HepG2 (cell line): Measurements from ENCODE around the gene GKN1. TPM values are rescaled to one million over a fixed set of nuclear protein-coding genes. Genes with fewer than 3 reads are reported as not detected.

Experiments used
- BCL6 ChIP-seq: IDR thresholded peaks from 2 replicates; pipeline ENCODE4 v1.6.1; 2016; ENCODE audit warnings: missing genetic modification reagents, missing compliant biosample characterization
- ERF ChIP-seq: IDR thresholded peaks from 2 replicates; pipeline ENCODE4 v1.6.1; 2018; ENCODE audit warnings: missing biosample characterization, missing genetic modification reagents
- JARID2 ChIP-seq: sonication (generic); formaldehyde crosslinking; IDR thresholded peaks from 2 replicates; pipeline ENCODE4 v1.8.1; 2023; ENCODE audit warnings: missing genetic modification reagents, inconsistent platforms; ENCODE audit not compliant: insufficient replicate concordance
- MAZ ChIP-seq, 2 experiments: sonication (generic) in 1 of 2; formaldehyde crosslinking in 1 of 2; IDR thresholded peaks; 2 replicates each; pipeline versions ENCODE4 v1.5.0 to v1.6.1; 2012 to 2020; ENCODE audit warnings: low read depth in 2 of 2, mild to moderate bottlenecking in 2 of 2, borderline replicate concordance in 1 of 2, improper control_type of control experiment in 1 of 2, low read length in 1 of 2, missing genetic modification reagents in 1 of 2, moderate library complexity in 1 of 2
- NCOA2 ChIP-seq: sonication (generic); formaldehyde crosslinking; IDR thresholded peaks from 2 replicates; pipeline ENCODE4 v1.8.0; 2022; ENCODE audit warnings: inconsistent platforms
- polyA plus RNA-seq, 8 experiments: library from polyadenylated mRNA; depleted of rRNA in 3 of 8; stranded (reverse) in 7 of 8; unstranded in 1 of 8; fragments of >200 nt; fragmentation: Illumina TruSeq in 4 of 8; extraction: Trizol in 4 of 8; gene quantifications; 2 replicates each; pipeline versions ENCODE4 v1.2.1 to v1.2.3, GENCODE V29; 2011 to 2016; ENCODE audit warnings: low read depth in 4 of 8, missing spikeins in 1 of 8, mixed read lengths in 1 of 8; ENCODE audit not compliant: insufficient read depth in 1 of 8
- total RNA-seq, 5 experiments: library from RNA; depleted of rRNA; stranded (reverse); fragments of >200 nt; fragmentation: Illumina TruSeq; extraction: Trizol; gene quantifications; 2 replicates each; pipeline ENCODE4 v1.2.3, GENCODE V29; 2016; ENCODE audit warnings: low read depth in 1 of 5
- TF ChIP-seq, protein P1 (sequence below): IDR thresholded peaks from 2 replicates; pipeline ENCODE4 v1.6.1; 2016; ENCODE audit warnings: low read depth, control low read depth
- TF ChIP-seq, protein P2 (sequence below): sonication (generic); formaldehyde crosslinking; IDR thresholded peaks from 2 replicates; pipeline ENCODE4 v1.4.0; 2020; ENCODE audit warnings: missing genetic modification reagents

The GKN1 gene
- total and polyA plus RNA-seq, 2 of the 13 experiments (the other 11 are each of a cell fraction or from before 2014, with no cell fraction given) = not detected

DNA sequence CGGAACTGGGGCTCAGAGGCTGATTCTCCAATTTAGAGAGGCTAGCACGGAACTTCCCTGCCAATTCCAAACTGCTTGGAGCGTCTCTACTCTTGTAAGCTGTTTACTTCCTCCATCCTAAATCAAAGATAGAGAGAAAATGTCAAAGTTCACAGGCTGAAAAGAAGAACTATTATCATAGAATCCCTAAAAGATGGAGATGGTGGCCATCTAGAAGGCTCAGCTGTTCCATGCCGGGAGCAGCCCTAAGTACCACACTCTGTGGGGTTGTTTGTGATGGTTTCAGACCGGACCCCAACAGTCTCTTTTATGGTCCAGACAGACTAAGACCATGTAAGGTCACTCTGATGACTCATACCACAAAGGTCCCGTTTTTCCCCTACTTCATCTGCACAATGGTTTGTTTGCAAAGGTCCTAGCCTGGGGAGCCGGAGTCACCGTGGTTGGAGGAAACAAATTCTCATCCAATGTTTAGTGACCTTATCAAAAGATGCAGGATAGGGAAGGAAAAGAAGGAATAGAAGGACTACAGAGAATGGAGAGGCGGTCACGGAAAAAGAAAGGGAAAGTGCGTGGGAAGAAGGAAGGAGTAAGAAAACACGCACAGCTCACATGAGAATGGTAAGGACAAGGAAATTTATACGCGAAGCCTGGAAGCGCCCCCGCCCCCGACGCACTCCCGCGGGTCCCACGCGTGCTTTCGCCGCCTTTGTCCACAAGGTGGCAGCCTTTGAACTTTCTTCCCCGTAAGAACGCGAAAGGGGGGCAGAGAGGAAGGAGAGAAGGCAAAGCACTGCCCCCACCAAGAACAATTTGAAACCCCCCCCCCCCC lies 38.1 kb downstream of the GKN1 start (continued):
- TF ChIP-seq NCOA2 = peak; percentile 7; the same call in 1 of the 2 replicates
- TF ChIP-seq JARID2 (CRISPR knock-in tag) = no peak
- no peak; the same call in 1 of the 2 replicates for TF ChIP-seq MAZ (IDR thresholded peaks at IDR 0.05; ENCODE audit: borderline replicate concordance, low read depth, low read length)
- 0 out of 2 replicates have a peak, but pooled peaks have one; percentile 22 for TF ChIP-seq MAZ (CRISPR knock-in tag; IDR thresholded peaks at IDR 0.05; ENCODE audit: low read depth)
- TF ChIP-seq, protein P1, sequence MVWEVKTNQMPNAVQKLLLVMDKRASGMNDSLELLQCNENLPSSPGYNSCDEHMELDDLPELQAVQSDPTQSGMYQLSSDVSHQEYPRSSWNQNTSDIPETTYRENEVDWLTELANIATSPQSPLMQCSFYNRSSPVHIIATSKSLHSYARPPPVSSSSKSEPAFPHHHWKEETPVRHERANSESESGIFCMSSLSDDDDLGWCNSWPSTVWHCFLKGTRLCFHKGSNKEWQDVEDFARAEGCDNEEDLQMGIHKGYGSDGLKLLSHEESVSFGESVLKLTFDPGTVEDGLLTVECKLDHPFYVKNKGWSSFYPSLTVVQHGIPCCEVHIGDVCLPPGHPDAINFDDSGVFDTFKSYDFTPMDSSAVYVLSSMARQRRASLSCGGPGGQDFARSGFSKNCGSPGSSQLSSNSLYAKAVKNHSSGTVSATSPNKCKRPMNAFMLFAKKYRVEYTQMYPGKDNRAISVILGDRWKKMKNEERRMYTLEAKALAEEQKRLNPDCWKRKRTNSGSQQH (CRISPR knock-in tag) = peak; percentile 44; the same call in 1 of the 2 replicates
- TF ChIP-seq, protein P2, sequence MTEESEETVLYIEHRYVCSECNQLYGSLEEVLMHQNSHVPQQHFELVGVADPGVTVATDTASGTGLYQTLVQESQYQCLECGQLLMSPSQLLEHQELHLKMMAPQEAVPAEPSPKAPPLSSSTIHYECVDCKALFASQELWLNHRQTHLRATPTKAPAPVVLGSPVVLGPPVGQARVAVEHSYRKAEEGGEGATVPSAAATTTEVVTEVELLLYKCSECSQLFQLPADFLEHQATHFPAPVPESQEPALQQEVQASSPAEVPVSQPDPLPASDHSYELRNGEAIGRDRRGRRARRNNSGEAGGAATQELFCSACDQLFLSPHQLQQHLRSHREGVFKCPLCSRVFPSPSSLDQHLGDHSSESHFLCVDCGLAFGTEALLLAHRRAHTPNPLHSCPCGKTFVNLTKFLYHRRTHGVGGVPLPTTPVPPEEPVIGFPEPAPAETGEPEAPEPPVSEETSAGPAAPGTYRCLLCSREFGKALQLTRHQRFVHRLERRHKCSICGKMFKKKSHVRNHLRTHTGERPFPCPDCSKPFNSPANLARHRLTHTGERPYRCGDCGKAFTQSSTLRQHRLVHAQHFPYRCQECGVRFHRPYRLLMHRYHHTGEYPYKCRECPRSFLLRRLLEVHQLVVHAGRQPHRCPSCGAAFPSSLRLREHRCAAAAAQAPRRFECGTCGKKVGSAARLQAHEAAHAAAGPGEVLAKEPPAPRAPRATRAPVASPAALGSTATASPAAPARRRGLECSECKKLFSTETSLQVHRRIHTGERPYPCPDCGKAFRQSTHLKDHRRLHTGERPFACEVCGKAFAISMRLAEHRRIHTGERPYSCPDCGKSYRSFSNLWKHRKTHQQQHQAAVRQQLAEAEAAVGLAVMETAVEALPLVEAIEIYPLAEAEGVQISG (CRISPR knock-in tag) = peak; percentile 14; the same call in 1 of the 2 replicates
- no peak for TF ChIP-seq BCL6 (CRISPR knock-in tag)
- TF ChIP-seq ERF (CRISPR knock-in tag) = 0 out of 2 replicates have a peak, but pooled peaks have one; percentile 17
